Measurements from ENCODE around the gene TET1. TPM values are rescaled to one million over a fixed set of nuclear protein-coding genes. Genes with fewer than 3 reads are reported as not detected.

Gene TET1
- total and polyA plus RNA-seq, 2 experiments from 2014 or later = 0.84 to 1.3 TPM

GRCh38 chr10:68559251-68559650 lies 886 bp upstream of the TET1 start:
- Histone ChIP-seq H3K9ac (no peak overlapping the region), H3K4me2 (ENCODE audit: unreplicated experiment) (peak overlapping the region; percentile 65), H3K4me3 (peak overlapping the region; percentile 75; the same call in 1 of the 2 replicates), H3K4me1 (ENCODE audit: insufficient read depth) (peaks cover 21% of the 10 kb centered on the region), H3K9me2 (ENCODE audit: insufficient read depth) (no peaks in the 10 kb centered on the region), H3K9me3 (ENCODE audit: low read depth) (no peaks in the 10 kb centered on the region), H3F3A (ENCODE audit: insufficient read depth) (peaks cover 8% of the 10 kb centered on the region; the same call in 1 of the 2 replicates), H3K36me3 (ENCODE audit: low read depth) (no peaks in the 10 kb centered on the region), H3K27ac (no peak overlapping the region), H3K79me2 (ENCODE audit: insufficient read depth) (peaks cover 6% of the 10 kb centered on the region; the same call in 1 of the 2 replicates), H3K27me3 (replicated peaks; ENCODE audit: insufficient read depth) (no peaks in the 10 kb centered on the region), H4K20me1 (ENCODE audit: insufficient read depth) (no peaks in the 10 kb centered on the region), H2AFZ (0 out of 2 replicates have a peak overlapping the region, but pooled peaks have one; percentile 89)
- TF ChIP-seq EZH2 (IDR thresholded peaks at IDR 0.05; ENCODE audit: insufficient read depth, poor library complexity, severe bottlenecking) = no peak
- no peak for TF ChIP-seq EZH2phosphoT487 (IDR thresholded peaks at IDR 0.05; ENCODE audit: insufficient read depth, low read depth)
- in situ Hi-C loops (cut with MboI) = loop anchor here (10.0 kb wide), 1 partner anchor 166 kb away; the partner anchor contains the start of gene CCAR1
- 64 to 72% methylated on average over 4 of the region's 4 CpGs for WGBS, 2 experiments (ENCODE audit: low coverage in 1 of 2, low lambda C conversion rate in 2 of 2, missing lambda C conversion rate in 2 of 2)
- peak; percentile 51 for DNase-seq

GRCh38 chr10:68559841-68560185 lies 324 bp upstream of the TET1 start:
- H3K4me3 ChIP-seq = peak overlapping the region; percentile 75
- 9 to 14% methylated on average over 6 of the region's 6 CpGs for WGBS, 2 experiments (ENCODE audit: low coverage in 1 of 2, low lambda C conversion rate in 2 of 2, missing lambda C conversion rate in 2 of 2)
- peak overlapping the region; percentile 62 for H3K9ac ChIP-seq

GRCh38 chr10:68560943-68561864 lies 1.1 kb downstream of the TET1 start:
- Histone ChIP-seq H3K9ac (peak overlapping the region; percentile 62), H2AFZ (peak overlapping the region; percentile 89), H3K79me2 (ENCODE audit: insufficient read depth) (peaks cover 7% of the 10 kb centered on the region; the same call in 1 of the 2 replicates), H3K4me3 (peak overlapping the region; percentile 75), H3K9me3 (ENCODE audit: low read depth) (no peaks in the 10 kb centered on the region), H3K4me1 (ENCODE audit: insufficient read depth) (peaks cover 21% of the 10 kb centered on the region), H3K4me2 (ENCODE audit: unreplicated experiment) (peak overlapping the region; percentile 82), H3F3A (ENCODE audit: insufficient read depth) (peaks cover 8% of the 10 kb centered on the region; the same call in 1 of the 2 replicates), H3K9me2 (ENCODE audit: insufficient read depth) (no peaks in the 10 kb centered on the region), H3K27me3 (replicated peaks; ENCODE audit: insufficient read depth) (no peaks in the 10 kb centered on the region), H4K20me1 (ENCODE audit: insufficient read depth) (no peaks in the 10 kb centered on the region), H3K36me3 (ENCODE audit: low read depth) (no peaks in the 10 kb centered on the region), H3K27ac (no peak overlapping the region)
- TF ChIP-seq EZH2phosphoT487 (IDR thresholded peaks at IDR 0.05; ENCODE audit: insufficient read depth, low read depth) = no peak
- no peak for TF ChIP-seq EZH2 (IDR thresholded peaks at IDR 0.05; ENCODE audit: insufficient read depth, poor library complexity, severe bottlenecking)
- peak; percentile 54 for DNase-seq
- 3% methylated on average over 30 to 53 of the region's 55 CpGs for WGBS, 2 experiments (ENCODE audit: low coverage in 1 of 2, low lambda C conversion rate in 2 of 2, missing lambda C conversion rate in 2 of 2)
- in situ Hi-C loops (cut with MboI) = no loop called here

More at GRCh38 chr10:68559841-68560185, 324 bp upstream of the TET1 start:
- H3K4me1 ChIP-seq (ENCODE audit: insufficient read depth) = peaks cover 21% of the 10 kb centered on the region
- H3K9me2 ChIP-seq (ENCODE audit: insufficient read depth) = no peaks in the 10 kb centered on the region
- peak overlapping the region; percentile 65 for H3K4me2 ChIP-seq (ENCODE audit: unreplicated experiment)
- H4K20me1 ChIP-seq (ENCODE audit: insufficient read depth) = no peaks in the 10 kb centered on the region
- H3K79me2 ChIP-seq (ENCODE audit: insufficient read depth) = peaks cover 7% of the 10 kb centered on the region; the same call in 1 of the 2 replicates
- H3K27ac ChIP-seq = 0 out of 2 replicates have a peak overlapping the region, but pooled peaks have one; percentile 3
- peak; percentile 54 for DNase-seq
- peak overlapping the region; percentile 89 for H2AFZ ChIP-seq
- TF ChIP-seq EZH2phosphoT487 (IDR thresholded peaks at IDR 0.05; ENCODE audit: insufficient read depth, low read depth) = no peak
- no peak for TF ChIP-seq EZH2 (IDR thresholded peaks at IDR 0.05; ENCODE audit: insufficient read depth, poor library complexity, severe bottlenecking)
- no peaks in the 10 kb centered on the region for H3K9me3 ChIP-seq (ENCODE audit: low read depth)
- peaks cover 8% of the 10 kb centered on the region; the same call in 1 of the 2 replicates for H3F3A ChIP-seq (ENCODE audit: insufficient read depth)
- no peaks in the 10 kb centered on the region for H3K27me3 ChIP-seq (replicated peaks; ENCODE audit: insufficient read depth)
- H3K36me3 ChIP-seq (ENCODE audit: low read depth) = no peaks in the 10 kb centered on the region
- in situ Hi-C loops (cut with MboI) = loop anchor here (10.0 kb wide), 1 partner anchor 165 kb away; the partner anchor contains the start of gene CCAR1

- Histone ChIP-seq H3K27me3 (replicated peaks; ENCODE audit: insufficient read depth) (no peaks in the 10 kb centered on the region), H3K4me1 (ENCODE audit: insufficient read depth) (peaks cover 21% of the 10 kb centered on the region), H4K20me1 (ENCODE audit: insufficient read depth) (no peaks in the 10 kb centered on the region), H3K9me2 (ENCODE audit: insufficient read depth) (no peaks in the 10 kb centered on the region), H3K36me3 (ENCODE audit: low read depth) (no peaks in the 10 kb centered on the region), H3K27ac (no peak overlapping the region), H3K4me3 (peak overlapping the region; percentile 75), H3K4me2 (ENCODE audit: unreplicated experiment) (peak overlapping the region; percentile 82), H3K9ac (peak overlapping the region; percentile 62), H2AFZ (peak overlapping the region; percentile 89), H3K79me2 (ENCODE audit: insufficient read depth) (peaks cover 7% of the 10 kb centered on the region; the same call in 1 of the 2 replicates), H3F3A (ENCODE audit: insufficient read depth) (peaks cover 8% of the 10 kb centered on the region; the same call in 1 of the 2 replicates), H3K9me3 (ENCODE audit: low read depth) (no peaks in the 10 kb centered on the region)
- DNase-seq = peak; percentile 54
- in situ Hi-C loops (cut with MboI) = no loop called here
- no peak for TF ChIP-seq EZH2phosphoT487 (IDR thresholded peaks at IDR 0.05; ENCODE audit: insufficient read depth, low read depth)
- no peak for TF ChIP-seq EZH2 (IDR thresholded peaks at IDR 0.05; ENCODE audit: insufficient read depth, poor library complexity, severe bottlenecking)
- 20 to 22% methylated on average over 28 of the region's 28 CpGs for WGBS, 2 experiments (ENCODE audit: low coverage in 1 of 2, low lambda C conversion rate in 2 of 2, missing lambda C conversion rate in 2 of 2)
Measured at GRCh38 chr10:68561865-68562649, 1.9 kb downstream of the TET1 start.
